Osteoblast (primary cell): ENCODE data around the gene TRIM32. TPM values are rescaled to one million over a fixed set of nuclear protein-coding genes. Genes with fewer than 3 reads are reported as not detected.

Experiments used
- DNase-seq: peaks from one replicate; pipeline ENCODE4 v3.0.0; 2011; ENCODE audit warnings: low spot score, mixed read lengths; ENCODE audit not compliant: insufficient read length; ENCODE audit errors: missing footprints
- H2AFZ ChIP-seq: 2 replicates; pipeline ENCODE4 v1.6.0; 2011; ENCODE audit warnings: mild to moderate bottlenecking, low read length
- H3K27ac ChIP-seq: 2 replicates; pipeline ENCODE4 v1.5.1; 2011; ENCODE audit warnings: mild to moderate bottlenecking, low read depth, low read length, moderate library complexity
- H3K27me3 ChIP-seq: 2 replicates; pipeline ENCODE4 v1.6.0; 2012; ENCODE audit warnings: mild to moderate bottlenecking, control low read depth, inconsistent platforms, low read length, moderate library complexity; ENCODE audit not compliant: insufficient read depth
- H3K36me3 ChIP-seq: 2 replicates; pipeline ENCODE4 v1.5.1; 2011; ENCODE audit warnings: mild to moderate bottlenecking, low read length, control low read depth, moderate library complexity; ENCODE audit not compliant: insufficient read depth
- H3K4me1 ChIP-seq: 2 replicates; pipeline ENCODE4 v1.5.1; 2011; ENCODE audit warnings: mild to moderate bottlenecking, low read length, control low read depth, moderate library complexity; ENCODE audit not compliant: insufficient read depth
- H3K4me2 ChIP-seq: 2 replicates; pipeline ENCODE4 v1.6.0; 2011; ENCODE audit warnings: mild to moderate bottlenecking, low read length; ENCODE audit not compliant: insufficient read depth
- H3K4me3 ChIP-seq: fragments of 200-600 bp; sonication (generic); 3 replicates; pipeline ENCODE4 v1.5.1; 2012; ENCODE audit warnings: mild to moderate bottlenecking, low read length, inconsistent platforms; ENCODE audit not compliant: insufficient read depth
- H3K79me2 ChIP-seq: 2 replicates; pipeline ENCODE4 v1.6.0; 2012; ENCODE audit warnings: mild to moderate bottlenecking, low read length, control low read depth, inconsistent platforms; ENCODE audit not compliant: insufficient read depth
- H3K9me3 ChIP-seq: 2 replicates; pipeline ENCODE4 v1.5.1; 2011; ENCODE audit warnings: low read depth, low read length, control low read depth
- H4K20me1 ChIP-seq: 2 replicates; pipeline ENCODE4 v1.6.0; 2012; ENCODE audit warnings: mild to moderate bottlenecking, low read length, control low read depth; ENCODE audit not compliant: insufficient read depth
- CTCF ChIP-seq: IDR thresholded peaks from 2 replicates; pipeline ENCODE4 v1.5.1; 2011; ENCODE audit warnings: mild to moderate bottlenecking, low read depth, low read length, moderate library complexity; ENCODE audit errors: extremely low read depth
- total RNA-seq: library from RNA; depleted of rRNA; stranded (reverse); fragments of >200 nt; gene quantifications from 2 replicates; pipeline ENCODE4 v1.2.3, GENCODE V29; 2012

Gene TRIM32
- total RNA-seq, 1 donor = 34.7 TPM

- no peaks in the 10 kb centered on the region for H3K4me1 ChIP-seq
- H4K20me1 ChIP-seq = no peaks in the 10 kb centered on the region
- H3K4me3 ChIP-seq = no peak overlapping the region
- no peaks in the 10 kb centered on the region for H3K27me3 ChIP-seq
- H2AFZ ChIP-seq = no peak overlapping the region
- H3K4me2 ChIP-seq = no peak overlapping the region
- no peaks in the 10 kb centered on the region for H3K9me3 ChIP-seq
- H3K36me3 ChIP-seq = no peaks in the 10 kb centered on the region
- H3K79me2 ChIP-seq = no peaks in the 10 kb centered on the region
- TF ChIP-seq CTCF = no peak
- DNase-seq = no peak
- H3K27ac ChIP-seq = no peak overlapping the region
Measured at GRCh38 chr9:116741086-116741740, 54.1 kb downstream of the TRIM32 start.

- no peak overlapping the region for H3K4me3 ChIP-seq
- no peaks in the 10 kb centered on the region for H3K9me3 ChIP-seq
- no peaks in the 10 kb centered on the region for H4K20me1 ChIP-seq
- DNase-seq = no peak
- TF ChIP-seq CTCF = no peak
- H3K36me3 ChIP-seq = no peaks in the 10 kb centered on the region
- no peak overlapping the region for H2AFZ ChIP-seq
- no peaks in the 10 kb centered on the region for H3K4me1 ChIP-seq
- no peak overlapping the region for H3K4me2 ChIP-seq
- no peak overlapping the region for H3K27ac ChIP-seq
- no peaks in the 10 kb centered on the region for H3K79me2 ChIP-seq
- H3K27me3 ChIP-seq = no peaks in the 10 kb centered on the region
Measured at GRCh38 chr9:116741742-116742141, 54.6 kb downstream of the TRIM32 start.

- no peak overlapping the region for H3K4me3 ChIP-seq
- no peak for DNase-seq
- H3K4me2 ChIP-seq = no peak overlapping the region
- no peak for TF ChIP-seq CTCF
- no peaks in the 10 kb centered on the region for H3K4me1 ChIP-seq
- H3K27ac ChIP-seq = no peak overlapping the region
- H3K36me3 ChIP-seq = no peaks in the 10 kb centered on the region
- H3K9me3 ChIP-seq = no peaks in the 10 kb centered on the region
- H4K20me1 ChIP-seq = no peaks in the 10 kb centered on the region
- no peak overlapping the region for H2AFZ ChIP-seq
- H3K27me3 ChIP-seq = no peaks in the 10 kb centered on the region
- no peaks in the 10 kb centered on the region for H3K79me2 ChIP-seq
Measured at GRCh38 chr9:116749176-116749575, 62.1 kb downstream of the TRIM32 start.

GRCh38 chr9:116749772-116750171 is 62.7 kb downstream of the TRIM32 start:
- DNase-seq = no peak
- no peak for TF ChIP-seq CTCF
- no peak overlapping the region for H3K27ac ChIP-seq
- H3K79me2 ChIP-seq = no peaks in the 10 kb centered on the region
- H3K4me2 ChIP-seq = no peak overlapping the region
- H3K4me3 ChIP-seq = no peak overlapping the region
- H3K36me3 ChIP-seq = no peaks in the 10 kb centered on the region
- no peak overlapping the region for H2AFZ ChIP-seq
- H3K27me3 ChIP-seq = no peaks in the 10 kb centered on the region
- H4K20me1 ChIP-seq = no peaks in the 10 kb centered on the region
- H3K4me1 ChIP-seq = no peaks in the 10 kb centered on the region
- H3K9me3 ChIP-seq = no peaks in the 10 kb centered on the region
